ENCODE measurements around the gene GNB1.

GNB1 gene

GRCh38 chr1:1927751-1928150 is 36.9 kb upstream of the GNB1 start:
- no peaks in the 10 kb centered on the region for H3K36me3 ChIP-seq (ENCODE audit: insufficient read depth, low read length)
- no peaks in the 10 kb centered on the region for H3K27me3 ChIP-seq (ENCODE audit: insufficient read depth, low read length)
- no peak overlapping the region for H2AFZ ChIP-seq (ENCODE audit: low read depth, low read length)
- no peak overlapping the region for H3K4me3 ChIP-seq (ENCODE audit: low read length)
- H3K4me1 ChIP-seq (ENCODE audit: insufficient read depth, low read length), result no peaks in the 10 kb centered on the region
- peaks cover 4% of the 10 kb centered on the region for H3K9me3 ChIP-seq (ENCODE audit: low read length)

GRCh38 chr1:1926886-1927660 is 36.2 kb upstream of the GNB1 start:
- Histone ChIP-seq H3K4me3 (ENCODE audit: low read length) (no peak overlapping the region), H3K9me3 (ENCODE audit: low read length) (peaks cover 4% of the 10 kb centered on the region), H3K36me3 (ENCODE audit: insufficient read depth, low read length) (no peaks in the 10 kb centered on the region), H3K27me3 (ENCODE audit: insufficient read depth, low read length) (no peaks in the 10 kb centered on the region), H3K4me1 (ENCODE audit: insufficient read depth, low read length) (no peaks in the 10 kb centered on the region), H2AFZ (ENCODE audit: low read depth, low read length) (no peak overlapping the region)

GRCh38 chr1:1926346-1926811 is 35.5 kb upstream of the GNB1 start:
- Histone ChIP-seq H2AFZ (ENCODE audit: low read depth, low read length) (no peak overlapping the region), H3K36me3 (ENCODE audit: insufficient read depth, low read length) (no peaks in the 10 kb centered on the region), H3K27me3 (ENCODE audit: insufficient read depth, low read length) (no peaks in the 10 kb centered on the region), H3K4me1 (ENCODE audit: insufficient read depth, low read length) (no peaks in the 10 kb centered on the region), H3K9me3 (ENCODE audit: low read length) (peaks cover 4% of the 10 kb centered on the region), H3K4me3 (ENCODE audit: low read length) (no peak overlapping the region)

GRCh38 chr1:1925437-1926345 is 34.8 kb upstream of the GNB1 start:
- H3K4me1 ChIP-seq (ENCODE audit: insufficient read depth, low read length), result no peaks in the 10 kb centered on the region
- no peak overlapping the region for H3K4me3 ChIP-seq (ENCODE audit: low read length)
- no peak overlapping the region for H2AFZ ChIP-seq (ENCODE audit: low read depth, low read length)
- H3K9me3 ChIP-seq (ENCODE audit: low read length), result peaks cover 4% of the 10 kb centered on the region
- H3K36me3 ChIP-seq (ENCODE audit: insufficient read depth, low read length), result no peaks in the 10 kb centered on the region
- no peaks in the 10 kb centered on the region for H3K27me3 ChIP-seq (ENCODE audit: insufficient read depth, low read length)

- Histone ChIP-seq H3K9me3 (ENCODE audit: low read length) (peaks cover 4% of the 10 kb centered on the region), H3K4me3 (ENCODE audit: low read length) (no peak overlapping the region), H2AFZ (ENCODE audit: low read depth, low read length) (no peak overlapping the region), H3K36me3 (ENCODE audit: insufficient read depth, low read length) (no peaks in the 10 kb centered on the region), H3K4me1 (ENCODE audit: insufficient read depth, low read length) (no peaks in the 10 kb centered on the region), H3K27me3 (ENCODE audit: insufficient read depth, low read length) (no peaks in the 10 kb centered on the region)
Measured at GRCh38 chr1:1924849-1925248, 34.0 kb upstream of the GNB1 start.

GRCh38 chr1:1924386-1924785 is 33.5 kb upstream of the GNB1 start:
- H3K4me3 ChIP-seq (ENCODE audit: low read length), result no peak overlapping the region
- H3K4me1 ChIP-seq (ENCODE audit: insufficient read depth, low read length), result no peaks in the 10 kb centered on the region
- peaks cover 4% of the 10 kb centered on the region for H3K9me3 ChIP-seq (ENCODE audit: low read length)
- H3K36me3 ChIP-seq (ENCODE audit: insufficient read depth, low read length), result no peaks in the 10 kb centered on the region
- H2AFZ ChIP-seq (ENCODE audit: low read depth, low read length), result no peak overlapping the region
- H3K27me3 ChIP-seq (ENCODE audit: insufficient read depth, low read length), result no peaks in the 10 kb centered on the region

- Histone ChIP-seq H3K36me3 (ENCODE audit: insufficient read depth, low read length) (no peaks in the 10 kb centered on the region), H3K4me1 (ENCODE audit: insufficient read depth, low read length) (peaks cover 3% of the 10 kb centered on the region), H3K4me3 (ENCODE audit: low read length) (no peak overlapping the region), H3K9me3 (ENCODE audit: low read length) (peaks cover 4% of the 10 kb centered on the region), H2AFZ (ENCODE audit: low read depth, low read length) (no peak overlapping the region), H3K27me3 (ENCODE audit: insufficient read depth, low read length) (peaks cover 4% of the 10 kb centered on the region)
Measured at GRCh38 chr1:1922956-1923833, 32.3 kb upstream of the GNB1 start.

GRCh38 chr1:1922702-1922955 is 31.7 kb upstream of the GNB1 start:
- H3K4me3 ChIP-seq (ENCODE audit: low read length), result no peak overlapping the region
- peaks cover 10% of the 10 kb centered on the region for H3K27me3 ChIP-seq (ENCODE audit: insufficient read depth, low read length)
- peaks cover 3% of the 10 kb centered on the region for H3K4me1 ChIP-seq (ENCODE audit: insufficient read depth, low read length)
- H3K9me3 ChIP-seq (ENCODE audit: low read length), result peaks cover 2% of the 10 kb centered on the region
- H2AFZ ChIP-seq (ENCODE audit: low read depth, low read length), result no peak overlapping the region
- H3K36me3 ChIP-seq (ENCODE audit: insufficient read depth, low read length), result no peaks in the 10 kb centered on the region

GRCh38 chr1:1921901-1922701 is 31.2 kb upstream of the GNB1 start:
- no peak overlapping the region for H2AFZ ChIP-seq (ENCODE audit: low read depth, low read length)
- H3K4me3 ChIP-seq (ENCODE audit: low read length), result no peak overlapping the region
- H3K4me1 ChIP-seq (ENCODE audit: insufficient read depth, low read length), result peaks cover 3% of the 10 kb centered on the region
- H3K9me3 ChIP-seq (ENCODE audit: low read length), result peaks cover 2% of the 10 kb centered on the region
- H3K27me3 ChIP-seq (ENCODE audit: insufficient read depth, low read length), result peaks cover 14% of the 10 kb centered on the region
- H3K36me3 ChIP-seq (ENCODE audit: insufficient read depth, low read length), result no peaks in the 10 kb centered on the region

GRCh38 chr1:1921459-1921862 is 30.6 kb upstream of the GNB1 start:
- peaks cover 2% of the 10 kb centered on the region for H3K9me3 ChIP-seq (ENCODE audit: low read length)
- no peak overlapping the region for H2AFZ ChIP-seq (ENCODE audit: low read depth, low read length)

GRCh38 chr1:1920608-1921458 is 29.9 kb upstream of the GNB1 start:
- H3K4me3 ChIP-seq (ENCODE audit: low read length), result no peak overlapping the region
- H3K36me3 ChIP-seq (ENCODE audit: insufficient read depth, low read length), result no peaks in the 10 kb centered on the region
- peaks cover 20% of the 10 kb centered on the region for H3K27me3 ChIP-seq (ENCODE audit: insufficient read depth, low read length)
- no peaks in the 10 kb centered on the region for H3K9me3 ChIP-seq (ENCODE audit: low read length)
- no peak overlapping the region for H2AFZ ChIP-seq (ENCODE audit: low read depth, low read length)
- H3K4me1 ChIP-seq (ENCODE audit: insufficient read depth, low read length), result peaks cover 3% of the 10 kb centered on the region

More at GRCh38 chr1:1921459-1921862, 30.6 kb upstream of the GNB1 start:
- Histone ChIP-seq H3K36me3 (ENCODE audit: insufficient read depth, low read length) (no peaks in the 10 kb centered on the region), H3K4me3 (ENCODE audit: low read length) (no peak overlapping the region), H3K27me3 (ENCODE audit: insufficient read depth, low read length) (peaks cover 14% of the 10 kb centered on the region), H3K4me1 (ENCODE audit: insufficient read depth, low read length) (peaks cover 3% of the 10 kb centered on the region)
